Suprapubic skin (tissue), 4 donors: ENCODE data around the gene ADAMTS2.

Source experiments
- POLR2A ChIP-seq, 2 donors: fragments of 450-650 bp; IDR thresholded peaks; one replicate each; pipeline ENCODE4 v1.6.1; 2017; ENCODE audit warnings: antibody characterized with exemption in 2 of 2, mild to moderate bottlenecking in 2 of 2, moderate library complexity in 2 of 2
- POLR2AphosphoS5 ChIP-seq, 3 donors: sonication (generic); formaldehyde crosslinking; IDR thresholded peaks; one replicate each; pipeline ENCODE4 v1.6.1; 2017; ENCODE audit warnings: antibody characterized with exemption in 3 of 3
- TF ChIP-seq, protein P1 (sequence below), 2 donors: fragments of 200-600 bp in 1 of 2; fragments of 450-650 bp in 1 of 2; sonication (generic) in 1 of 2; IDR thresholded peaks; one replicate each; pipeline ENCODE4 v1.5.1; 2016 to 2019; ENCODE audit warnings: antibody characterized with exemption in 2 of 2, mild to moderate bottlenecking in 1 of 2, moderate library complexity in 1 of 2

DNA sequence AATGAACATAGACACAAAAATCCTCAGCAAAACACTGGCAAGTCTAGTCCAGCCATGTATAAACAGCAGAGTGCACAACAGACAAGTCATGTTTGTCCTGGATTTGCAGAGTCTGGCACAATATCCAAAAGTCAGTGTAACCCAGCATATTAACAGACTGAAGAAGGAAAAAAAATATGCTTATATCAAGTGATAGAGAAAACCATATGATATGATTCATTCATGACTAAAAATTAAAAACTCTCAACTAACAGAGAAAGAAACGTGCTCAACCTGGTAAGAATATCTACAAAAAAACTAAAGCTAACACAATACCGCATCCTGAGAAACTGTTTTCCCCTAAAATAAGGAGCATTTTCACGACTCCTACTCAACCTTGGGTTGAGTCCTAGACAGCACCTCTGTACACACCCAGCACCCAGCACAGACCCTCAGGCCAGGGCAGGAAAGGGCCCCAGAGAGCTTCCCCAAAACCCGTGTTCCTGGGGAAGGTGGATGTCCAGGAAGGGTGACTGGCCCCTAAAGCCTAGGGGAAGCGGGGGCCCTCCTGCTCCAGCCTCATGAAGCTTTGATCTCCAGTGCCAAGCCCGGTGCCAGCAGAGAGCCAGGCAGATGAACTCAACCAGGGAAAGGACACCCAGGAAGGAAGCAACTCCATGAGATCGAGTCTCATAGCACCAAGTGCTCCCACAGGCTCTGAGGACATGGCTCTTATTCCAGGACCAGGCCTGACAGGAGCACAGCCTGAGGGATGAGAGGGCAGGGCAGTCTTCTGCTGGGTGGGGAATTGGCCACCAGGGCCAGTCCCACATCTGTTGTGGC is 38.9 kb downstream of the ADAMTS2 start:
- TF ChIP-seq, protein P1, sequence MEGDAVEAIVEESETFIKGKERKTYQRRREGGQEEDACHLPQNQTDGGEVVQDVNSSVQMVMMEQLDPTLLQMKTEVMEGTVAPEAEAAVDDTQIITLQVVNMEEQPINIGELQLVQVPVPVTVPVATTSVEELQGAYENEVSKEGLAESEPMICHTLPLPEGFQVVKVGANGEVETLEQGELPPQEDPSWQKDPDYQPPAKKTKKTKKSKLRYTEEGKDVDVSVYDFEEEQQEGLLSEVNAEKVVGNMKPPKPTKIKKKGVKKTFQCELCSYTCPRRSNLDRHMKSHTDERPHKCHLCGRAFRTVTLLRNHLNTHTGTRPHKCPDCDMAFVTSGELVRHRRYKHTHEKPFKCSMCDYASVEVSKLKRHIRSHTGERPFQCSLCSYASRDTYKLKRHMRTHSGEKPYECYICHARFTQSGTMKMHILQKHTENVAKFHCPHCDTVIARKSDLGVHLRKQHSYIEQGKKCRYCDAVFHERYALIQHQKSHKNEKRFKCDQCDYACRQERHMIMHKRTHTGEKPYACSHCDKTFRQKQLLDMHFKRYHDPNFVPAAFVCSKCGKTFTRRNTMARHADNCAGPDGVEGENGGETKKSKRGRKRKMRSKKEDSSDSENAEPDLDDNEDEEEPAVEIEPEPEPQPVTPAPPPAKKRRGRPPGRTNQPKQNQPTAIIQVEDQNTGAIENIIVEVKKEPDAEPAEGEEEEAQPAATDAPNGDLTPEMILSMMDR (IDR thresholded peaks at IDR 0.05): no peak
- TF ChIP-seq POLR2AphosphoS5 (IDR thresholded peaks at IDR 0.05): no peak
- no peak for TF ChIP-seq POLR2A (IDR thresholded peaks at IDR 0.05)
